Stimulated activated CD8-positive, alpha-beta memory T cell treated with anti-CD3 and anti-CD28 coated beads, Interleukin-12 subunit alpha, Interleukin-12 subunit beta, amount 100 ng/mL, for 24 hours (primary cell): ENCODE data around the gene ZNF282.
"Not testable (repeated sequence)": the region's sequence is repeated elsewhere in the genome, so short reads cannot be mapped to it uniquely, and the experiment has no call there.

Source experiments
- DNase-seq: peaks from one replicate; pipeline ENCODE4 v3.0.0-alpha.2; 2020; ENCODE audit errors: extremely low read depth

Gene ZNF282

DNA sequence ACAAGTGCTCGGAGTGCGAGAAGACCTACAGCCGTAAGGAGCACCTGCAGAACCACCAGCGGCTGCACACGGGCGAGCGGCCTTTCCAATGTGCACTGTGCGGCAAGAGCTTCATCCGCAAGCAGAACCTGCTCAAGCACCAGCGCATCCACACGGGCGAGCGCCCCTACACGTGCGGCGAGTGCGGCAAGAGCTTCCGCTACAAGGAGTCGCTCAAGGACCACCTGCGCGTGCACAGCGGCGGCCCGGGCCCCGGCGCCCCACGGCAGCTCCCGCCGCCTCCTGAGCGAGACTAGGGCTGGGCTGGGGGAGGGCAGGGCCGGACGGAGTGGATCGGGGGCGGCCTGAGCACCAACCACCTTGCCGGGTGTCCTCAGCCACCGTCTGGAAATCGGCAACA is 29.0 kb downstream of the ZNF282 start:
- no peak for DNase-seq

- no peak for DNase-seq
Measured at GRCh38 chr7:149225106-149225505, 29.8 kb downstream of the ZNF282 start.

DNA sequence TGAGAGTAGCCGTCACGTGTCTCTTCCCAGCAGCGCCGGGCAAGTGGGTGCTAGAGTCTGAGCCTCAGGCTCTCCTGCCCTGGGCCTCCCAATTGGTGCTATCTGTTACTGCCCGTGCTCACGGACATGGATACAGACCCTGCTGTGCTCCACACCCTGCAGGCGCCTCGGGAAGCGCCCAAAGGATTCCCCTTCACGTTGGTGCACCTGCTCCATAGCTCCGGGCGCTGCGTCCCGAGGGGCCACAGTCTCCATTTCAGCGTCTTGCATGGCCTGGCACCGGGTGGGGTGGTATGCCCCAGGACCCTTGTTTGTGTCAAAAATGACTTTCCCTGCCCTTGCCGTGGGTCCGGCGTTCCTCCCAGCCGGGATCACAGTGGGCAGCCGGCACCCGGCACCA is 30.3 kb downstream of the ZNF282 start:
- no peak for DNase-seq

DNA sequence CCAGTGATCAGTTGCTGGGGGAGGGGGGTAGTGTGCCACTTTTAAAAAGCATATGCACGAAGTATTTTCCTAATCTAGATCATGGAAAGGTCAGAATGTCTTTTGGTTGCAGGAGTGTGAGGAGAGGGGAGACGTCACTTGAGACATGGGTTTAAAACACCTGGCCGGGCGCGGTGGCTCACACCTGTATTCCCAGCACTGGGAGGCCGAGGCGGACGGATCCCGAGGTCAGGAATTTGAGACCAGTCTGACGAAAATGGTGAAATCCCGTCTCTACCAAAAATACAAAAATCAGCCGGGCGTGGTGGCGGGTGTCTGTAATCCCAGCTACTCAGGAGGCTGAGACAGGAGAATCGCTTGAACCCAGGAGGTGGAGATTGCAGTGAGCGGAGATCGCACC is 31.0 kb downstream of the ZNF282 start:
- not testable (repeated sequence) for DNase-seq

DNA sequence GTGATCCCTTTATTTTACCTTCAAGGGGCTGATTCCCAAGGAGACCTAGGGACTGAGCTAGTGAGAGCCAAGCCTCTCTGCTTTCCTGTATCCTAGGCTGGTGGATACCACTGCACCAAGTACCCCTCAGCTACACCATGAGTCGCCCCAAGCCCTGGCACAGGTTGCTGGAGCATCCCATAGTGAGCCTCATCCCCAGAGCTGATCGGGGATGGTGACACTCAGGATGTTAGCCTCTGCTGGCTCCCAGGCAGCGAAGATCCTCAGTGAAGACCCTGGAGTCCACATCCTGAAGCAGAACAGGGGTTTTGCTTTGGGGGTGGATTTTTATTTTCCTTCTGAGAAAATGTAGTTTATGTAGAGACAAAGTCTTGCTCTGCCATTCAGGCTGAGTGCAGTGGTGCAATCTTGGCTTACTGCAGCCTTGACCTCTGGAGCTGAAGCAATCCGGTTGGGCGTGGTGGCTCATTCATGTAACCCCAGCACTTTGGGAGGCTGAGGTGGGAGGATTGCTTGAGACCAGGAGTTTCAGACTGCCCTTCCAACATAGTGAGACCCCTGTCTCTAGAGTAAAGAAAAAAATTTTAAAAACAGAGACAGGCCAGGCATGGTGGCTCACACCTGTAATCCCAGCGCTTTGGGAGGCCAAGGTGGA is 31.6 kb downstream of the ZNF282 start:
- no peak for DNase-seq

DNA sequence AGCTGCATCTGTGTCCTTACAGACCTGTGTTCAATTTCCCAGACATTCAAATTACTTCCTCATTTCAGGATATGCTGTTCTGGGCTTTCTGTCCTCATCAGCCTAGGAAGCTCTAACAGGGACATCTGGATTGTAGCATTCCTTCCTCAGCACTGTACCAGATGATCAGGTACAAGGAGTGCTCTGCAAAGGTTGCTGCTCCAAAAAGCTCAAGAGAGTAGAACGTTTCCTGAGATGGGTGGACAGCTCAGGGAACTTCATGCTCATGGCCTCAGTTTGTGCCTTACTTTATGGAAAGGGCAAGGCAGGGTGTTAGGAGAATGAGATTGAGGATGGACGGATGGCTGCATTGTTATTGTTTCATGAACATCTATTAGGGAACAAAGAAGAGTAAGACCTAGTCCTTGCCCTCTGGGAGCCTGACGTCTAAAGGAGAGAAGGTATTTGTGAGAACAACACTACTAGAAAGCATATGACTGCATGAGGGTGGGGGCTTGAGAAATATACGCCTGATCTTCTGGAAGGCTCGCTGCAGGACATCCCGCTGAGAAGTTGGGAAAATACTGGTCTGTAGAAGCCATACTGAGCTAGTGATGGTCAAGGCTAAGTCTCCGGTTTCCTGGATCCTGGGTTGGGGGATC is 33.6 kb downstream of the ZNF282 start:
- DNase-seq: no peak

DNA sequence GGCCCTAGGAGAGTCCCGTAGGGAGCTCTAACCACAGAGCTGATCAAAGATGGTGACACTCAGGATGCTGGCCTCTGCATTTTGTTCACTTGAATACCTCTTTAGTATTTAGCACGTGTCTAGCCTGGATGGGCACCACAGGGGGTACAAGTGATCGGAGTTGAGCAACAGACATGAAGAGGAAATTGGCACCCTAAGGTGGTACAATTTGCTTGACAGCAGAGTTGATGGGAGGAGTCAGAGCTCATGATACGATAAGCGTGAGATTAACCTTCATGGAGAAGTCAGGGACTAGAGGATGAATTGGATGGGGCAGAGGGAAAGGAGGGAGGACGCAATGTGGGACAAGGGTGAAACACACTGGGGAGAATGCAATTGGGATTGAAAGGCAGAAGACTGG is 34.2 kb downstream of the ZNF282 start:
- DNase-seq: no peak

DNA sequence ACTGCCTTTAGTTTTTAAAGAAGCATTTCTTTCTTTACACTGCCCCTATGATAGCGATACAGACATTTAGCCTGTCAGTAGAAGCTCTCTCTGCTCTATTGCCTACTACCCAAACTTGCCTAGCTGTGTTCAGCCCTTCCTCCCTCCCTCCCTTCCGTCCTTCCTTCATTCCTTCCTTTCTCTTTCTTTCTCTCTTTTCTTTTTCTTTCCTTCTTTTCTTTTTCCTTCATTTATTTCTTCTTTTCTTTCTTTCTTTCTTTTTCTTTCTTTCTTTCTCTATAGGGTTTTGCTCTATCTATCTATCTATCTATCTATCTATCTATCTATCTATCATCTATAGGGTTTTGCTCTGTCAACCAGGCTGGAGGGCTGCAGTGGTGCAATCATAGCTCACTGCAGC is 37.0 kb downstream of the ZNF282 start:
- DNase-seq: no peak

DNA sequence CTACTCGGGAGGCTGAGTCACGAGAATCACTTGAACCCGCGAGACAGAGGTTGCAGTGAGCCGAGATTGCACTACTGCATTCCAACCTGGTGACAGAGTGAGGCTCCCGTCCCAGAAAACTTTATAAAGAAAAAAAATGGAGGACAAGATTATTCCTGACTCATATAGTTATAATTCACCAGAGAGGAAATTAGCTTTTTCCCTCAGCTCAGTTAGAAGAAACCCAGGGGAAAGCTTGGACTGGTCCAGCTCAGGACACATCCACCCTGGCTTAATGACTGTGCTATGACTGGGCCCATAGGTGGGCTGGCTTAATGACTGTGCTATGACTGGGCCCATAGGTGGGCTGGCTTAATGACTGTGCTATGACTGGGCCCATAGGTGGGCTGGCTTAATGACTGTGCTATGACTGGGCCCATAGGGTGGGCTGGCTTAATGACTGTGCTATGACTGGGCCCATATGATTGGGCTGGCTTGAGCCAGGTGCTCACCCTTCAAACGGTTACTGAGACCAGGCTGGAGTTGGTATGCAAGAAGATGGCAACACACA is 38.4 kb downstream of the ZNF282 start:
- not testable (repeated sequence) for DNase-seq

GRCh38 chr7:149237502-149237901 is 42.2 kb downstream of the ZNF282 start:
- no peak for DNase-seq

DNA sequence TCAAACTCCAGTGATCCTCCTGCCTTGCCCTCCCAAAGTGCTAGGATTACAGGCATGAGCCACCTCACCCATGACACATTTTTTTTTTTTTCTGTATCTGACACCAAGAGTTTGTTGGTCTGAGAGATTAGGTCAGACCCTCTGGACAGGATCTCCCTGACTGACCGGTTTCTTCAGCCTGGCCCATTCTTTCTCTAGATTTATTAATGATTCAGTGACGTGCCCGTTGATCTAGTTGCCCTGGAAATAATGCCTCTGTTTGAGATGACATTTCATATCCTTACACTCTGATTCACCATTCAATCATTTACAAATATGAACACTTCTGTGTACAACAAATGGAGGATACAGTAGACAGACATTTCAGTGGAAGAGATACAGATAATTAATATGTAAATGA is 42.7 kb downstream of the ZNF282 start:
- DNase-seq: no peak

- DNase-seq: peak; percentile 75
Measured at GRCh38 chr7:149239345-149240143, 44.2 kb downstream of the ZNF282 start, which contains the start of gene ZNF212. TSS of gene ZNF212 (plus strand) at chr7:149239651. CDS start at chr7:149239779, 128 bp downstream.

DNA sequence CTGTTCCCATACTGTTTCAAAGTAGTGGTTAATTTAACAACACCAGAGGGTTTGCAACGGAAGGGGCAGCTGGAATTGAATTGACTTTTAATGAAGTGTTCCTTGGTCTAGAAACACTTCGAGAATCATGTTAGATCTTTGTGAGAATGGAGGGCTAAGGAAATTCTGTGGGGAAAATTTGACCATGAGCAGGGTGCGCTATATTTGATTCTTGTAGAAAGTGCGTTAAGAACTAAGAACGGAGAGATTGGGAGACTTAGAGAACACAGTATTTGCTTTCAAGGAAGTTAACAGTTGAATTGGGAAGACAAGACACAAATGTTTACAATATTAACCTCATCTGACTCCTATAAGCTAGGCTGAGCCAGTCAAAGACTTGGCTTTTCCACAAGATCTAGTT is 45.3 kb downstream of the ZNF282 start:
- no peak for DNase-seq

- no peak for DNase-seq
Measured at GRCh38 chr7:149241696-149242095, 46.4 kb downstream of the ZNF282 start.

DNA sequence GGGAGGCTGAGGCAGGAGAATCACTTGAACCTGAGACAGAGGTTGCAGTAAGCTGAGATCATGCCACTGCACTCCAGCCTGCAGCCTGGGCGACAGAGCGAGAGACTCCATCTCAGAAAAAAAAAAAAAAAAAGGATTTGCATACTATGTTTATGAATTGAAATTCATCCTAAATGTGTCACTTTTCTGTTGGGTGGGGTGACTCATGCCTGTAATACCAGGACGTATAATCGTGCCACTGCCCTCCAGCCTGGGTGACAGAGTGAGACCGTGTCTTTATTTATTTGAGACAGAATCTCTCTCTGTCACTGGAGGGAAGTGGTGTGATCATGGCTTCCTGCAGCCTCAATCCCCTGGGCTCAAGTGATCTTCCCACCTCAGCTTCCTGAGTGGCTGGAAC is 49.9 kb downstream of the ZNF282 start:
- no peak for DNase-seq

- DNase-seq: no peak
Measured at GRCh38 chr7:149245744-149246143, 50.4 kb downstream of the ZNF282 start.

DNA sequence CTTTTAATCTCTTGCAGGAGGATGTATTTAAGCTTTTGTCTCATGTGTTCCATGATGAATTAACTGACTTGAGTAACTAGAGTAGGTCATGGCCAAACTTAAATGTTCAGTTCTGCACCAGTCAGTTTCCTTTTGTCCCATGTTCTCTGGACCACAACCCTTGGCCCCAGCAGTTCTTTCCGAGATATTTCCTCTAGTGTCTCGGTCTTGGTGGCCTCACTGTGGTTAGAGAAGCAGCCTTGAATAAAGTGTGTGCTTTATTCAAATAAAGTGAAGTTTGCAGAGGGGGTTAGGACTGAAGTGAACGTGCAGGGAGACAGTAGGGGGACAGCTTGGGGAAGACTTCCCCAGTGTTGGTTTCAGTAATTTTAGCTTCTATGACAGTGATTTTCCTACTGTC is 53.4 kb downstream of the ZNF282 start:
- DNase-seq: no peak

DNA sequence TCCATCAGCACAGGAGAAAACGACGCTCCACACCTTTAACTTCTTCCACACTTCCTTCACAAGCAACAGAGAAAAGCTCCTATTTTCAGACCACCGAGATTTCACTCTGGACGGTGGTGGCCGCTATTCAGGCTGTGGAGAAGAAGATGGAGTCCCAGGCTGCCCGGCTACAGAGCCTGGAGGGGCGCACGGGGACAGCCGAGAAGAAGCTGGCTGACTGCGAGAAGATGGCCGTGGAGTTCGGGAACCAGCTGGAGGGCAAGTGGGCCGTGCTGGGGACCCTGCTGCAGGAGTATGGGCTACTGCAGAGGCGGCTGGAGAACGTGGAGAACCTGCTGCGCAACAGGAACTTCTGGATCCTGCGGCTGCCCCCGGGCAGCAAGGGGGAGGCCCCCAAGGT is 54.8 kb downstream of the ZNF282 start:
- DNase-seq: not testable (repeated sequence)

DNA sequence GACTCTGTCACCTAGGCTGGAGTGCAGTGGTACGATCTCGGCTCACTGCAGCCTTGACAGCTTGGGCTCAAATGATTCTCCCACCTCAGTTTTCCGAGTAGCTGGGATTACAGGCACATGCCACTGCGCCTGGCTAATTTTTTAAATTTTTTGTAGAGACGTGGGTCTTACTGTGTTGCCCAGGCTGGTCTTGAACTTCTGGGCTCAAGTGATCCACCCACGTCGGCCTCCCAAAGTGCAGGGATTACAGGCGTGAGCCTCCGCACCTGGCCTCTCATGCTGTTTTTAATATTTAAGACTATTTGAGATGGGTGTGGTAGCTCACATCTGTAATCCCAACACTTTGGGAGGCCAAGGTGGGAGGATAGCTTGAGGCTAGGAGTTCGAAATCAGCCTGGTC is 56.2 kb downstream of the ZNF282 start:
- DNase-seq: not testable (repeated sequence)

DNA sequence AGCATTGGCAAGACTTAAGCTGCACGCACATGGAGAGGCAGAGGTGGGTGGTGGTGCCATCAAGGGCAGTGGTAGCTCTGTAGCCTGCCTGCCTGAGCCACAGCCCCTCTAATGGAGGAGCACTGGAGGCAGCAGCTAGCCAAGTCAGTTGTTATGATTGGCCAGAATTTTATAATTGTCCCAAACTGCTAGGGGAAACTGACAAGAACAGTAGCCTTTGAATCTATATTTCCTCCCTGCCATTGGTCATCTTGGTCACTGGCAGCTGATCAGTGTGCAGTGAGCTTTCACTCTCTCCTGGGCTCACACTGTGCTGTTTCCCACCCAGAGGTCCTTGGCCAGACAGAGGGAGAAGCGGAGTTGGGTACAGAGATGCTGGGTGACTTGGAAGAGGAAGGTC is 57.0 kb downstream of the ZNF282 start:
- DNase-seq: no peak

DNA sequence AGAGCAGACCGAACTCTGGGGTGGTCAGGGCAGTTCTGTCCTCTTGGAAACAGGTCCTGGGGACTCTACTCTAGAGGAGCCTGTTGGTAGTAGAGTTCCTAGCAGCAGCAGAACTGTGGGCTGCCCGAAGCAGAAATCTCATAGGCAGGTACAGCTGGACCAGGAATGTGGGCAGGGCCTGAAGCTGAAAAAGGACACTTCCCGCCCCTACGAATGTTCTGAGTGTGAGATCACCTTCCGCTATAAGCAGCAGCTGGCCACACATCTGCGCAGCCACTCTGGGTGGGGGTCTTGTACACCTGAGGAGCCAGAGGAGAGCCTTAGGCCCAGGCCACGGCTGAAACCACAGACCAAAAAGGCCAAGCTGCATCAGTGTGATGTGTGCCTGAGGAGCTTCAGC is 58.3 kb downstream of the ZNF282 start:
- DNase-seq: no peak

- DNase-seq: no peak
Measured at GRCh38 chr7:149254181-149254858, 59.0 kb downstream of the ZNF282 start.
